H1 (cell line): ENCODE results near the gene SLC28A1. TPM values are rescaled to one million over a fixed set of nuclear protein-coding genes. Genes with fewer than 3 reads are reported as not detected.

Experiments
- CTCF ChIA-PET: fragments of 300-600 bp; sonication (Branson Sonifier 250); formaldehyde crosslinking; loops from one replicate; lab custom pipeline; 2021; ENCODE audit not compliant: partially characterized antibody; lab: Charles Lee
- POLR2A ChIA-PET: fragments of 300-600 bp; sonication (Branson Sonifier 250); formaldehyde crosslinking; loops from one replicate; lab custom pipeline; 2021; ENCODE audit warnings: inconsistent platforms; ENCODE audit not compliant: partially characterized antibody; lab: Charles Lee
- DNase-seq, 2 experiments: peaks; one replicate each; pipeline versions ENCODE4 v3.0.0 to v3.0.0-alpha.2; 2010 to 2022; ENCODE audit warnings: low spot score in 2 of 2, low read depth in 1 of 2, mixed read lengths in 1 of 2
- FAIRE-seq: peaks from 2 replicates; lab custom pipeline; 2011; peaks lifted over from hg19 to GRCh38; lab: Jason Lieb, UNC
- H2AFZ ChIP-seq: 2 replicates; pipeline ENCODE4 v1.8.1; 2012; ENCODE audit warnings: low read length, inconsistent platforms
- H2AK5ac ChIP-seq: 2 replicates; pipeline ENCODE4 v1.6.1; 2013; ENCODE audit warnings: low read depth, low read length
- H2BK120ac ChIP-seq: replicated peaks from 2 replicates; pipeline ENCODE3; 2013; ENCODE audit warnings: low read depth, low read length, inconsistent platforms
- H2BK12ac ChIP-seq: 2 replicates; pipeline ENCODE4 v1.6.1; 2013; ENCODE audit warnings: low read depth, low read length
- H2BK15ac ChIP-seq: 2 replicates; pipeline ENCODE4 v1.6.1; 2013; ENCODE audit warnings: low read length
- H2BK20ac ChIP-seq: 2 replicates; pipeline ENCODE4 v1.6.1; 2013; ENCODE audit warnings: low read length
- H2BK5ac ChIP-seq: 2 replicates; pipeline ENCODE4 v1.6.1; 2013; ENCODE audit warnings: low read depth, low read length
- H3K14ac ChIP-seq: 2 replicates; pipeline ENCODE4 v1.6.1; 2013; ENCODE audit warnings: inconsistent platforms; ENCODE audit not compliant: insufficient read length
- H3K18ac ChIP-seq: 2 replicates; pipeline ENCODE4 v1.6.1; 2013; ENCODE audit warnings: low read length; ENCODE audit errors: extremely low read depth
- H3K23ac ChIP-seq: 2 replicates; pipeline ENCODE4 v1.6.1; 2013; ENCODE audit warnings: inconsistent platforms; ENCODE audit not compliant: insufficient read length
- H3K23me2 ChIP-seq: 2 replicates; pipeline ENCODE4 v1.6.1; 2013; ENCODE audit warnings: low read depth, low read length
- H3K27ac ChIP-seq: 2 replicates; pipeline ENCODE4 v1.6.1; 2011; ENCODE audit warnings: low read depth, low read length, inconsistent platforms
- H3K27me3 ChIP-seq, 4 experiments: replicated peaks in 1 of 4; 1 replicate in 1 of 4; 2 replicates in 3 of 4; pipeline versions ENCODE4 v1.6.1 to v1.8.1; 2011 to 2013; ENCODE audit warnings: low read length in 3 of 4, mild to moderate bottlenecking in 3 of 4, inconsistent platforms in 2 of 4, mixed read lengths in 2 of 4, moderate library complexity in 1 of 4; ENCODE audit not compliant: control insufficient read depth in 3 of 4, insufficient read depth in 3 of 4; ENCODE audit errors: extremely low read depth in 1 of 4
- H3K36me3 ChIP-seq, 4 experiments: 2 replicates each; pipeline versions ENCODE4 v1.6.1 to v1.8.1; 2011 to 2013; ENCODE audit warnings: mild to moderate bottlenecking in 4 of 4, low read length in 3 of 4, moderate library complexity in 2 of 4, control low read depth in 1 of 4, inconsistent platforms in 1 of 4; ENCODE audit not compliant: insufficient read depth in 4 of 4, control insufficient read depth in 2 of 4
- H3K4ac ChIP-seq: replicated peaks from 2 replicates; pipeline ENCODE3; 2013; ENCODE audit warnings: low read length, low read depth, mixed read lengths, inconsistent platforms; ENCODE audit not compliant: insufficient read length
- H3K4me1 ChIP-seq, 4 experiments: replicated peaks in 1 of 4; 1 replicate in 1 of 4; 2 replicates in 3 of 4; pipeline versions ENCODE4 v1.6.1 to v1.8.1; 2011 to 2013; ENCODE audit warnings: low read length in 3 of 4, inconsistent platforms in 2 of 4, mixed read lengths in 1 of 4; ENCODE audit not compliant: insufficient read depth in 4 of 4, control insufficient read depth in 3 of 4
- H3K4me2 ChIP-seq, 2 experiments: 2 replicates each; pipeline versions ENCODE4 v1.6.1 to v1.8.1; 2011 to 2013; ENCODE audit warnings: low read depth in 2 of 2, low read length in 2 of 2, control low read depth in 1 of 2, inconsistent platforms in 1 of 2, mild to moderate bottlenecking in 1 of 2; ENCODE audit not compliant: insufficient read depth in 1 of 2
- H3K4me3 ChIP-seq, 4 experiments: fragments of 200-600, 300-600 bp in 1 of 4; sonication (generic), shearing (Covaris generic), sonication (Bioruptor Twin) in 1 of 4; 2 replicates each; pipeline versions ENCODE4 v1.5.1 to v1.8.1; 2011 to 2016; ENCODE audit warnings: low read length in 4 of 4, low read depth in 3 of 4, control low read depth in 2 of 4, inconsistent platforms in 2 of 4, mild to moderate bottlenecking in 2 of 4, mixed read lengths in 1 of 4, moderate library complexity in 1 of 4; ENCODE audit not compliant: insufficient read depth in 2 of 4; ENCODE audit errors: extremely low read depth in 1 of 4
- H3K56ac ChIP-seq: replicated peaks from 2 replicates; pipeline ENCODE3; 2013; ENCODE audit warnings: low read depth, mild to moderate bottlenecking, mixed read lengths, low read length, inconsistent platforms; ENCODE audit not compliant: insufficient read length
- H3K79me1 ChIP-seq: 2 replicates; pipeline ENCODE4 v1.6.1; 2013; ENCODE audit warnings: low read depth, low read length, control low read depth
- H3K79me2 ChIP-seq, 2 experiments: 2 replicates each; pipeline versions ENCODE4 v1.6.1 to v1.8.1; 2012 to 2013; ENCODE audit warnings: low read length in 2 of 2, mild to moderate bottlenecking in 2 of 2, inconsistent platforms in 1 of 2; ENCODE audit not compliant: insufficient read depth in 2 of 2, control insufficient read depth in 1 of 2
- H3K9ac ChIP-seq, 4 experiments: replicated peaks in 1 of 4; 1 replicate in 1 of 4; 2 replicates in 3 of 4; pipeline versions ENCODE4 v1.6.1 to v1.8.1; 2011 to 2013; ENCODE audit warnings: low read depth in 3 of 4, low read length in 3 of 4, control low read depth in 2 of 4, mild to moderate bottlenecking in 2 of 4, moderate library complexity in 2 of 4, inconsistent platforms in 1 of 4; ENCODE audit errors: extremely low read depth in 1 of 4
- H3K9me3 ChIP-seq, 2 experiments: 2 replicates each; pipeline versions ENCODE4 v1.6.1 to v1.8.1; 2012 to 2013; ENCODE audit warnings: mild to moderate bottlenecking in 2 of 2, moderate library complexity in 2 of 2, control low read depth in 1 of 2, inconsistent platforms in 1 of 2, low read depth in 1 of 2, low read length in 1 of 2, mixed read lengths in 1 of 2; ENCODE audit not compliant: insufficient read depth in 2 of 2
- H4K20me1 ChIP-seq, 2 experiments: replicated peaks in 1 of 2; 2 replicates each; pipeline versions ENCODE3 to v1.8.1; 2011 to 2013; ENCODE audit warnings: inconsistent platforms in 2 of 2, low read length in 2 of 2, mild to moderate bottlenecking in 1 of 2; ENCODE audit not compliant: insufficient read depth in 2 of 2, control insufficient read depth in 1 of 2
- H4K5ac ChIP-seq: 2 replicates; pipeline ENCODE4 v1.6.1; 2013; ENCODE audit warnings: low read length, low read depth, mixed read lengths, inconsistent platforms; ENCODE audit not compliant: insufficient read length
- H4K8ac ChIP-seq: 2 replicates; pipeline ENCODE4 v1.8.0; 2013; ENCODE audit warnings: mild to moderate bottlenecking, moderate library complexity, low read length, inconsistent platforms; ENCODE audit not compliant: insufficient read depth; ENCODE audit errors: extremely low read depth
- H4K91ac ChIP-seq: replicated peaks from 2 replicates; pipeline ENCODE3; 2013; ENCODE audit warnings: low read length, mixed read lengths, inconsistent platforms; ENCODE audit not compliant: insufficient read length
- MAFK ChIP-seq: IDR thresholded peaks from 2 replicates; pipeline ENCODE4 v1.6.1; 2012; ENCODE audit warnings: low read depth, mild to moderate bottlenecking, improper control_type of control experiment, low read length
- WGBS, 2 experiments: shearing (Covaris generic) in 1 of 2; methylation state at CpG; one replicate each; pipeline versions ENCODE4 v1.1.6 to v1.1.7; 2013 to 2015; ENCODE audit warnings: low lambda C conversion rate in 2 of 2, mixed read lengths in 2 of 2, inconsistent platforms in 1 of 2, low coverage in 1 of 2, missing lambda C conversion rate in 1 of 2; ENCODE audit not compliant: insufficient replicate concordance in 2 of 2, insufficient coverage in 1 of 2, insufficient read length in 1 of 2; ENCODE audit errors: extremely low coverage in 1 of 2, missing lambda C conversion rate in 1 of 2; 5-methylcytosine and 5-hydroxymethylcytosine counted together
- polyA plus RNA-seq, 7 experiments: library from polyadenylated mRNA; depleted of rRNA in 3 of 7; stranded (reverse) in 5 of 7; unstranded in 2 of 7; fragments of >200 nt in 5 of 7; fragments of 200-250 nt in 2 of 7; gene quantifications; 1 replicate in 5 of 7; 2 replicates in 1 of 7; 4 replicates in 1 of 7; pipeline versions ENCODE4 v1.2.1 to v1.2.3, GENCODE V29; 2011 to 2013; ENCODE audit warnings: missing spikeins in 2 of 7, mixed read lengths in 2 of 7
- total RNA-seq: library from RNA; stranded (reverse); fragmentation: NEBNext Ultra II Directional; extraction: Animal tissue kit (Norgen Biotek cat#: 25700); gene quantifications from 2 replicates; pipeline ENCODE4 v1.2.1, GENCODE V29; 2021

The SLC28A1 gene
- total and polyA plus RNA-seq, 2 of the 8 experiments (the other 6 are each of a cell fraction or from before 2014, with no cell fraction given) = 0.09 TPM; not detected in 1

DNA sequence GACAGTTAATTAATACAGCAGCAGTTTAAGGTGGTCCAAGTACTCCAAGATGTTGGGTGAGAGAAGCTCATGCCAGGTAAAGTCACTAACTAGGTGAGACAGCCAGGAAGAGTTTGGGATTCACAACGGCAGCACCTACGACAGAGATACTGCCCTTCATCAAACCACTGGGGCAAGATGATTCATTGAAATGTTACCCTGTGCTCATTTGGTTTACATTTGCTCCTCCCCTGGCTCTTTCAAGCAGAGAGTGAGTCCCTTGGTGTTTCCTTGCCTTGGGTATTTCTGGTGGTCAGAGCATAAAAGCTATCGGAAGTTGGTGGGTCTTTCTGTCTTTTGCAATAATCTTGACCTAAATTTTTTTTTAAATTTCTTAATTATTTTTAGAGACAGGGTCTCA lies 77.2 kb downstream of the SLC28A1 start:
- Histone ChIP-seq H3K4ac (no peak overlapping the region), H2BK12ac (peak overlapping the region; percentile 96; the same call in 1 of the 2 replicates), H2BK20ac (0 out of 2 replicates have a peak overlapping the region, but pooled peaks have one; percentile 72), H2BK15ac (peak overlapping the region; percentile 40; the same call in 1 of the 2 replicates), H4K91ac (no peak overlapping the region), H3K14ac (no peak overlapping the region), H3K56ac (no peak overlapping the region), H4K5ac (no peak overlapping the region), H2AK5ac (peak overlapping the region; percentile 75; the same call in 1 of the 2 replicates), H3K23me2 (peaks cover 2% of the 10 kb centered on the region; the same call in 1 of the 2 replicates), H3K4me2 (no peak overlapping the region), H3K9me3 (peaks cover 3 to 16% of the 10 kb centered on the region in 2 experiments; a peak in 1 of 4 replicates), H3K9ac (no peak overlapping the region), H3K79me1 (no peaks in the 10 kb centered on the region), H3K36me3 (no peaks in the 10 kb centered on the region), H3K79me2 (no peaks in the 10 kb centered on the region), H3K27ac (no peak overlapping the region), H2BK120ac (no peak overlapping the region), H3K18ac (no peak overlapping the region), H3K4me3 (no peak overlapping the region), H4K8ac (no peak overlapping the region), H3K23ac (no peak overlapping the region), H3K4me1 (peaks cover 0 to 6% (median 3%) of the 10 kb centered on the region in 4 experiments; a peak in 5 of 7 replicates), H2BK5ac (peak overlapping the region; percentile 71; the same call in 1 of the 2 replicates), H3K27me3 (no peaks in the 10 kb centered on the region; a peak in 1 of 7 replicates), H4K20me1 (no peaks in the 10 kb centered on the region), H2AFZ (peak overlapping the region; percentile 89; the same call in 1 of the 2 replicates)
- WGBS, 2 experiments = 81% methylated on average over 3 of the region's 3 CpGs; no CpG with 5 or more reads in 1 of the 2 experiments
- DNase-seq (no peak), FAIRE-seq (no peak)
- ChIA-PET POLR2A (no interaction called here), CTCF (interaction anchor here (1.1 to 2.9 kb wide), 3 partner anchors 11 to 48 kb away, joined by 3 to 9 read pairs (median 3); no protein-coding TSS in a partner anchor)
- no peak for TF ChIP-seq MAFK
